ENCODE results near the gene TRMT44. TPM values are rescaled to one million over a fixed set of nuclear protein-coding genes. Genes with fewer than 3 reads are reported as not detected.
A peak's percentile ranks its signal among the peaks of the same experiment; 100 is the strongest.

Gene TRMT44
- total and polyA plus RNA-seq, 12 donors, result 6.0 to 26.2 (median 12.5) TPM

DNA sequence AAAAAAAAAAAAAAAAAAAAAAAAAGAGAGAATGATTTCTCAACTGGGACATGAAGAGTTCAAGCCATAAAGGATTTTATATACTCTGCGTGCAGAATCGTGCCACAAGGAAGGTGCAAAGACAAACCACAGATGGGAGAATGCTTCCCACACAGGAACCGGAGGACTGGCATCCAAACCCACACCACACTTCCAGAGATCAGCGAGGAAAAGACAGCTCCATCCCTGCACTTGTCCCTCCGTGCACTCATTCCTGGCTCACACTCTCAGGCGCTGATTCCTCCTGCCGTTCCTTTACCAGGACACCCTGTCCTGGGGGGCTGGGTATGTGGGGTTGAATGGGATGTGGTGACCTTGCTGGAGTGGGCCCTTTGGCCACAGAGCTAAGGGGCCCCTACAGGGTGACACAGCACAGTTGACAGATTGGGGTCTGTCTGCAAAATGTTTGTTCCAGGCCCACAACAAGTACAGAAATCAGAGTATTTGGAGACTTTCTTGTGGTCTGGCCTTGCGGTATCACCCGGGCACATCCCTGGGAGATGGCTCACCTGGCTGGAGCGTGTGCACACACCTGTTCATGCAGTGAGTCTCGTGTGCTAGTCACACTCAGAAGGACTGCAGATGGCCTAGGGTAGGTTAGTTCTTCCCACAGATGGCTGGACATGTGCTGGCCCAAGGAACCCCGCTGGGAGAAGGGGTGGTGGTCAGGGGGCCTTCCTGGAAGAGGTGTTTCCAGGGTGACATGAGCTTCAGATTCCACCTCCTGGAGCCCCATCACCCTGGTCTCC, 84.2 kb downstream of the TRMT44 start:
- peak overlapping the region in 1 of 5 donors; percentile 82 for H3K27ac ChIP-seq
- H3K4me1 ChIP-seq (replicated peaks in 1 of 2), result no peaks in the 10 kb centered on the region
- DNase-seq, result no peak
- no peak for TF ChIP-seq POLR2A (IDR thresholded peaks at IDR 0.05)
- TF ChIP-seq, protein P1, sequence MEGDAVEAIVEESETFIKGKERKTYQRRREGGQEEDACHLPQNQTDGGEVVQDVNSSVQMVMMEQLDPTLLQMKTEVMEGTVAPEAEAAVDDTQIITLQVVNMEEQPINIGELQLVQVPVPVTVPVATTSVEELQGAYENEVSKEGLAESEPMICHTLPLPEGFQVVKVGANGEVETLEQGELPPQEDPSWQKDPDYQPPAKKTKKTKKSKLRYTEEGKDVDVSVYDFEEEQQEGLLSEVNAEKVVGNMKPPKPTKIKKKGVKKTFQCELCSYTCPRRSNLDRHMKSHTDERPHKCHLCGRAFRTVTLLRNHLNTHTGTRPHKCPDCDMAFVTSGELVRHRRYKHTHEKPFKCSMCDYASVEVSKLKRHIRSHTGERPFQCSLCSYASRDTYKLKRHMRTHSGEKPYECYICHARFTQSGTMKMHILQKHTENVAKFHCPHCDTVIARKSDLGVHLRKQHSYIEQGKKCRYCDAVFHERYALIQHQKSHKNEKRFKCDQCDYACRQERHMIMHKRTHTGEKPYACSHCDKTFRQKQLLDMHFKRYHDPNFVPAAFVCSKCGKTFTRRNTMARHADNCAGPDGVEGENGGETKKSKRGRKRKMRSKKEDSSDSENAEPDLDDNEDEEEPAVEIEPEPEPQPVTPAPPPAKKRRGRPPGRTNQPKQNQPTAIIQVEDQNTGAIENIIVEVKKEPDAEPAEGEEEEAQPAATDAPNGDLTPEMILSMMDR (IDR thresholded peaks at IDR 0.05), result no peak
- no peaks in the 10 kb centered on the region for H3K36me3 ChIP-seq (replicated peaks in 1 of 2)
- no peaks in the 10 kb centered on the region for H3K9me3 ChIP-seq (replicated peaks in 1 of 3)
- intact Hi-C loops (cut with DNase I), result no loop called here
- no peak overlapping the region for H3K4me3 ChIP-seq
- 72 to 78% (median 78%) methylated on average over 11 to 12 of the region's 12 CpGs for WGBS, 4 donors
- H3K27me3 ChIP-seq, result no peaks in the 10 kb centered on the region

DNA sequence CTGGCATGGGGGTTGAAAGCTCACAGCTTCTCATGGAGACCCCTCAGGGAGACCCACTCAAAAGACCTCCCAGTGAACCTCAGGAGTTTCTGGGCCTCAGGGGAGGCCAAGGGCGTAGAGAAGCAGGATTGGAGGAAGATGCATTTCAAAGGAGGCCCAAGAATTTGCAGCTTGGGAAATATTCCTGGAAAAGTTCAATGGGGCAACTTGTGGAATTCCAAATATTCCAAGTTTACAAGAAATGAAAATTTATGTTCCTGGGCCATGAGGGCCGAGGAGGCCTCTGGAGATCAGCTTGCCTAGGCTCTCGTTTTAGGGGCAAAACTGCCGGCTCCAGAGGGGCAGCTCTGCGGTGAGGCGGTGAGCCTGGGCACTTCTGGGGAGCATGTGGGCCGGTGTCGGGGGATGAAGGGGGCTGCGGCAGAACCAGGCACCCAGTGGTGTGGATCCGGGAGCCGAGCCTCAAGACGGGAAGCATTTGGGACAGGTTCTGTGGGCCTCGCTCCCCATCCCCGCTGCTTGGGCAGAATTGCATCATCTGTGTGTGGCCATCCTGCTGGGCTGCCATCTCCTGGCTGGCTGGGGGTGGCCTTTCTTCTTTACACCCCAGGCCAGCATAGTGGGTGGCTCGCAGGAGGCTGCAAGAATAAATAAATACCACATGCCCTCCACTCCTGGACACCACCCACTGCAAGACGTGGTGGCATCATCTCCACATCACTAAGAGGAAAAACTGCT, 85.0 kb downstream of the TRMT44 start:
- intact Hi-C loops (cut with DNase I), result no loop called here
- no peak overlapping the region for H3K4me3 ChIP-seq
- no peaks in the 10 kb centered on the region for H3K36me3 ChIP-seq (replicated peaks in 1 of 2)
- no peaks in the 10 kb centered on the region for H3K9me3 ChIP-seq (replicated peaks in 1 of 3)
- TF ChIP-seq POLR2A (IDR thresholded peaks at IDR 0.05), result no peak
- TF ChIP-seq, protein P1 (IDR thresholded peaks at IDR 0.05), result no peak
- no peaks in the 10 kb centered on the region for H3K27me3 ChIP-seq
- H3K27ac ChIP-seq, result peak overlapping the region in 1 of 5 donors; percentile 82
- 61 to 68% (median 66%) methylated on average over 12 to 16 of the region's 16 CpGs for WGBS, 4 donors
- H3K4me1 ChIP-seq (replicated peaks in 1 of 2), result no peaks in the 10 kb centered on the region
- DNase-seq, result no peak

Small RNA genes within 50 kb of the gene (small RNA-seq; reads per million reads assigned to genes)
- 0.75 to 2.4 reads per million in 2 donors for gene RNA5SP152

Other genes starting within 250 kb of the TRMT44 start
- 10 to 100 TPM in 8 of 9 donors, 1 to 10 TPM in 1; 4.7 to 58.7 (median 22.4) TPM for gene SH3TC1, start 241.5 kb upstream of the TRMT44 start, total RNA-seq
- gene SH3TC1, start 241.5 kb upstream of the TRMT44 start, polyA plus RNA-seq, result 10 to 100 TPM in 2 of 3 donors, 1 to 10 TPM in 1; 1.5 to 28.0 (median 19.8) TPM
- gene HTRA3, start 171.0 kb upstream of the TRMT44 start, total RNA-seq, result 10 to 100 TPM in 1 of 9 donors, 1 to 10 TPM in 8; 2.3 to 10.6 (median 4.3) TPM
- 10 to 100 TPM in 1 of 3 donors, 1 to 10 TPM in 2; 1.6 to 14.0 (median 4.0) TPM for gene HTRA3, start 171.0 kb upstream of the TRMT44 start, polyA plus RNA-seq
- gene ACOX3, start 54 bp upstream of the TRMT44 start, total RNA-seq, result 10 to 100 TPM; 16.6 to 44.2 (median 26.2) TPM
- gene ACOX3, start 54 bp upstream of the TRMT44 start, polyA plus RNA-seq, result 10 to 100 TPM; 10.4 to 29.4 (median 27.3) TPM
- gene GPR78, start 139.6 kb downstream of the TRMT44 start, total RNA-seq, result under 1 TPM in 2 of 9 donors, not detected in 7; 0.06 to 0.08 TPM
- gene GPR78, start 139.6 kb downstream of the TRMT44 start, polyA plus RNA-seq, result under 1 TPM in 2 of 3 donors, not detected in 1; 0.03 to 0.08 TPM
- gene CPZ, start 152.0 kb downstream of the TRMT44 start, total RNA-seq, result 1 to 10 TPM in 8 of 9 donors, under 1 TPM in 1; 0.79 to 4.9 (median 3.8) TPM
- 1 to 10 TPM in 2 of 3 donors, under 1 TPM in 1; 0.53 to 6.4 (median 4.0) TPM for gene CPZ, start 152.0 kb downstream of the TRMT44 start, polyA plus RNA-seq

All from adrenal gland (tissue), 12 donors.